Activated T-cell treated with anti-CD3 and anti-CD28 coated beads, Interleukin-2, amount 50 U/mL, for 72 hours (primary cell): Measurements from ENCODE around the gene CAND1. TPM values are rescaled to one million over a fixed set of nuclear protein-coding genes. Genes with fewer than 3 reads are reported as not detected.

Source experiments
- ATAC-seq, 2 donors: fragments of 150-1000 bp; cut with Tn5 transposase; replicated peaks in 1 of 2; 2 replicates each; pipeline ENCODE4 v1.10.0; 2021; ENCODE audit warnings: moderate library complexity in 2 of 2, mild to moderate bottlenecking in 1 of 2
- DNase-seq, 2 donors: peaks; one replicate each; pipeline ENCODE4 v3.0.0; 2021 to 2022; ENCODE audit warnings: mixed read lengths in 1 of 2
- H3K27ac Mint-ChIP-seq: one replicate; pipeline ENCODE4 v1.8.0; 2022; ENCODE audit warnings: mild to moderate bottlenecking, moderate library complexity, mixed read lengths
- H3K27me3 Mint-ChIP-seq: one replicate; pipeline ENCODE4 v1.8.0; 2022; ENCODE audit warnings: low read depth, mixed read lengths
- H3K36me3 Mint-ChIP-seq, 2 donors: one replicate each; pipeline ENCODE4 v1.8.0; 2022; ENCODE audit warnings: mixed read lengths in 2 of 2, mild to moderate bottlenecking in 1 of 2; ENCODE audit not compliant: insufficient read depth in 2 of 2
- H3K4me1 Mint-ChIP-seq: one replicate; pipeline ENCODE4 v1.8.0; 2022; ENCODE audit warnings: low read depth, mixed read lengths
- H3K4me3 Mint-ChIP-seq, 2 donors: one replicate each; pipeline ENCODE4 v1.8.0; 2022; ENCODE audit warnings: mild to moderate bottlenecking in 2 of 2, mixed read lengths in 2 of 2, moderate library complexity in 2 of 2
- H3K9me3 Mint-ChIP-seq, 2 donors: one replicate each; pipeline ENCODE4 v1.8.0; 2022; ENCODE audit warnings: mixed read lengths in 2 of 2
- total RNA-seq, 2 donors: library from RNA; stranded (reverse); gene quantifications; one replicate each; pipeline ENCODE4 v1.2.3, GENCODE V29; 2022

Gene CAND1
- total RNA-seq, 2 donors from 2014 or later, result 134 to 141 TPM

DNA sequence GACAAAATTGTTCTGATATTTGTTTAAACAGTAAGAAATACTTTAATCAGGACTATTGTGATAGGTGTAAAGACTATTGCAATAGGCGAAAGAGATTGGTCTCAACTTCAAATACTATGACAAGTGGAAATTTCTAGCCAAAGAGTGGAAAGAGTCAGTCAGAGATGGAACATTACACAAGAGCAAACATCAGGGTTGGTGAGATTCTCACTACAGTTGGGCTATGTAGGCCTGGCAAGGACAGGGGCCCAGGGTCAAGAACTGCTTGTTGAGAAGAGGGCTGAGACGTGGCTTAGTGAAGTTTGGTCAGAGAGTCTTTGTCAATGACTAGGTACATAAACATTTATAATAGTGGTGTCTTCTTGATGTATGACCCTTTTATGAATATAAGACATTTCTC is 19.4 kb downstream of the CAND1 start:
- peak overlapping the region; percentile 31 for H3K27ac Mint-ChIP-seq
- peak in 1 of 2 donors; percentile 39 for ATAC-seq
- no peak for DNase-seq

DNA sequence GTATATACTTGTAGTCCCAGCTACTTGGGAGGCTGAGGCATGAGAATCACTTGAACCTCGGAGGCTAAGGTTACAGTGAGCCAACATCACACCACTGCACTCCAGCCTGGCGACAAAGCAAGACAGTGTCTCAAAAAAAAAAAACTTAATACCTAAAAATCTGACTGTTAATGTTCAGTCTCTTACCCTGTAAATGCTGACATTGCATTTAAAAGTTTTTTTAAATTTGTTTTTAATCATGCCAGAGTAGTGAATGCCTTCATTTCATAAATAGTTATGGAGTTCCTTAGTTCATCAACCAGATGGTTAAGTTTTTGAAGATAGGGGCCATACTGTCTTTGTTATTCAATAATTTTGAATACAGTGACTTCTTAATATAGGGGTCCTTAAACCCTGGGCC is 21.2 kb downstream of the CAND1 start:
- Mint-ChIP-seq H3K27ac (no peak overlapping the region), H3K4me1 (peaks cover 42% of the 10 kb centered on the region), H3K36me3 (peaks cover 4 to 36% of the 10 kb centered on the region in 2 donors), H3K9me3 (no peaks in the 10 kb centered on the region), H3K27me3 (no peaks in the 10 kb centered on the region), H3K4me3 (no peak overlapping the region)
- no peak for DNase-seq
- ATAC-seq, result no peak

More for the DNA sequence above, 19.4 kb downstream of the CAND1 start:
- Mint-ChIP-seq H3K27me3 (no peaks in the 10 kb centered on the region), H3K36me3 (peaks cover 4 to 35% of the 10 kb centered on the region in 2 donors), H3K4me1 (peaks cover 41% of the 10 kb centered on the region), H3K9me3 (no peaks in the 10 kb centered on the region), H3K4me3 (no peak overlapping the region)

DNA sequence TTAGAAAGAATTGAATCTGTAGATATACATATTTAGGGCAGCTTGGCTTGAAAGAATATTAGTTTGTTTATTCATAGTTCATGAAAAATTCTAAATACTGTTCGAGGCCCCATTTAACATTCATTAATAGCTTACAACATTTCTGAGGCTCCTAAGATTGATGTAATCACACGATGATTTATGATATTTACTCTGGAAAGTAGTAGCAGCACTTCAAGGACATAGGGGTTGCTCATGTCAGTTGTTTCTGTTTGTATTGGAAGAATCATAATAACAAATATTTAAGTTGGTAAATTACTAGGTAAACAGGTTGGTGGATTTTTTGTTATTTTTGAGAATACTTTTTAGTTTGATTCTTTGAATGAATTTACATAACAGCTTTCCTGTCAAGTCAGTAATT is 30.4 kb downstream of the CAND1 start:
- Mint-ChIP-seq H3K27ac (no peak overlapping the region), H3K4me3 (no peak overlapping the region), H3K9me3 (no peaks in the 10 kb centered on the region), H3K36me3 (peaks cover 3 to 43% of the 10 kb centered on the region in 2 donors), H3K27me3 (no peaks in the 10 kb centered on the region), H3K4me1 (peaks cover 14% of the 10 kb centered on the region)
- DNase-seq, result no peak
- ATAC-seq, result no peak

DNA sequence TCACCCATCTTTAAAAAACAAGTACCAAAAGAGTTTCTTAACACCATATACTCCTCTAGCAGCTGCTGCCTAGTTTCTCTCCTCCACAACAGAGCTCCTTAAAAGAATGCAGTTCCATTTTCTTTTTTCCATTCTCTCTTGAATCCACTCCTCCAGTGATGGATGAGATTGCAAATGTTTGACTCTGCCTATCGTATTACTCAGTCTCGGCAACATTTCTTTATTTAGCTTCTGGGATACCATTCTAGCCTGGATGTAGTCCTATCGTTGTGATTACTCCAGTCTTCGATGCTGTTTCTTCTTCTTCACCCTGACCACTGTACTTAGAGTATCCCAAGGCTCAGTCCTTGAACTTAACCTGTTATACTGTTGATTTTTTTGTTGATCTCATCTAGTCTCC is 30.8 kb downstream of the CAND1 start:
- H3K9me3 Mint-ChIP-seq, result no peaks in the 10 kb centered on the region
- H3K36me3 Mint-ChIP-seq, result peaks cover 3 to 39% of the 10 kb centered on the region in 2 donors
- DNase-seq (no peak), ATAC-seq (no peak)
- H3K27ac Mint-ChIP-seq, result no peak overlapping the region
- no peaks in the 10 kb centered on the region for H3K27me3 Mint-ChIP-seq
- no peak overlapping the region for H3K4me3 Mint-ChIP-seq
- peaks cover 14% of the 10 kb centered on the region for H3K4me1 Mint-ChIP-seq

DNA sequence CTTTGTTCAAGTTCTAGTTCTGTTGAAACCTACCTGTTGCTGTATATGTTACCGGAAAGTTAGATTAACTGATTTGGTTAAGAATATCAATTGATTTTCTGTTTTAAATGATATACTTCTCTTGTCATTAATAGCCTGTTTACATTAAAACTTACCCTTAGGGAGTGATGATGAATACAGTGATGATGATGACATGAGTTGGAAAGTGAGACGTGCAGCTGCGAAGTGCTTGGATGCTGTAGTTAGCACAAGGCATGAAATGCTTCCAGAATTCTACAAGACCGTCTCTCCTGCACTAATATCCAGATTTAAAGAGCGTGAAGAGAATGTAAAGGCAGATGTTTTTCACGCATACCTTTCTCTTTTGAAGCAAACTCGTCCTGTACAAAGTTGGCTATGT is 33.0 kb downstream of the CAND1 start:
- no peaks in the 10 kb centered on the region for H3K9me3 Mint-ChIP-seq
- H3K4me3 Mint-ChIP-seq, result no peak overlapping the region
- peaks cover 7 to 33% of the 10 kb centered on the region in 2 donors for H3K36me3 Mint-ChIP-seq
- H3K27me3 Mint-ChIP-seq, result no peaks in the 10 kb centered on the region
- no peak for ATAC-seq
- no peak for DNase-seq
- no peak overlapping the region for H3K27ac Mint-ChIP-seq
- H3K4me1 Mint-ChIP-seq, result peaks cover 6% of the 10 kb centered on the region

DNA sequence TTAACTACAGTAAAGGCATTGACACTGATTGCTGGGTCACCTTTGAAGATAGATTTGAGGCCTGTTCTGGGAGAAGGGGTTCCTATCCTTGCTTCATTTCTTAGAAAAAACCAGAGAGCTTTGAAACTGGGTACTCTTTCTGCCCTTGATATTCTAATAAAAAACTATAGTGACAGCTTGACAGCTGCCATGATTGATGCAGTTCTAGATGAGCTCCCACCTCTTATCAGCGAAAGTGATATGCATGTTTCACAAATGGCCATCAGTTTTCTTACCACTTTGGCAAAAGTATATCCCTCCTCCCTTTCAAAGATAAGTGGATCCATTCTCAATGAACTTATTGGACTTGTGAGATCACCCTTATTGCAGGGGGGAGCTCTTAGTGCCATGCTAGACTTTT is 36.4 kb downstream of the CAND1 start:
- Mint-ChIP-seq H3K27ac (peak overlapping the region; percentile 70), H3K27me3 (no peaks in the 10 kb centered on the region), H3K9me3 (no peaks in the 10 kb centered on the region), H3K36me3 (peaks cover 4 to 28% of the 10 kb centered on the region in 2 donors), H3K4me1 (peaks cover under 1% of the 10 kb centered on the region), H3K4me3 (no peak overlapping the region)
- DNase-seq, result no peak
- ATAC-seq, result no peak

DNA sequence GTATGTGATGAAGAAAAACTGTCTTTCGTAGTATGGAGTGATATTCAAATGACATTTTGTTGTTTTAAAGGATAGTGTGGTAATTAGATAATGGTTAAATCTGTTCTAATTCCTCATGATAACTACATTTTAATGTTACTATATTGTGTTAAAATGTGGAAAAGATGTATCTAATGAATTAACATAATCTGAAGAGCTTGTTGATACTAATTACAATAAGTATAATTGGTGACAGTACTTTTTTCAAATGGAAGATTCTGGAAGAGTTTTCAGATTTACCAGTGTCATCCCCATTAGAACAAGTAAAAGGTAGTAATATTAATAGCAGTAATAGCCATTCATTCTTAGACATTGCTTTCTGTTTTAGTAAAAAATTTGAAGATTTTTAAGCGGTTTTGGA is 37.6 kb downstream of the CAND1 start:
- ATAC-seq (no peak), DNase-seq (no peak)
- Mint-ChIP-seq H3K36me3 (peaks cover 4 to 31% of the 10 kb centered on the region in 2 donors), H3K9me3 (no peaks in the 10 kb centered on the region), H3K4me3 (no peak overlapping the region), H3K4me1 (no peaks in the 10 kb centered on the region), H3K27ac (no peak overlapping the region), H3K27me3 (no peaks in the 10 kb centered on the region)

DNA sequence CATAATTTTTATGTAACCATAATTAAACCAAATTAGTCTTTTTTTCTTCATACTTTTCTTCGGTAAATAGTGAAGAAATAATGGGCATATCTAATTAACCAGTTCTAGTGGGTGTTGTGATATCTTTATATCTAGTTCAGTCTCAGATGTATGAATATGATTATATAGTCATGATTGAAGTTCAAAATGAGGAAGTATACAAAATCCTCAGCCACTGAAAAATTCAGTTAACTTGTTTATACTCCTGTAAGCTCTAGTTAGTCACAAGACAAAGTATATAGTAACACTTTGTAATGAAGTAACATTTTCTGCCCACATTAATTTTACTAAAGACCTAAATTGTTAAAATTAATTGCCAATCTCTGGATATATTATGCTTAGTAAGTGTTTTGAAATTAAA is 46.5 kb downstream of the CAND1 start:
- DNase-seq, result no peak
- no peak overlapping the region for H3K27ac Mint-ChIP-seq
- H3K9me3 Mint-ChIP-seq, result no peaks in the 10 kb centered on the region
- ATAC-seq, result no peak
- H3K4me1 Mint-ChIP-seq, result peaks cover 3% of the 10 kb centered on the region
- peaks cover 10 to 33% of the 10 kb centered on the region in 2 donors for H3K36me3 Mint-ChIP-seq
- H3K27me3 Mint-ChIP-seq, result no peaks in the 10 kb centered on the region
- no peak overlapping the region for H3K4me3 Mint-ChIP-seq

DNA sequence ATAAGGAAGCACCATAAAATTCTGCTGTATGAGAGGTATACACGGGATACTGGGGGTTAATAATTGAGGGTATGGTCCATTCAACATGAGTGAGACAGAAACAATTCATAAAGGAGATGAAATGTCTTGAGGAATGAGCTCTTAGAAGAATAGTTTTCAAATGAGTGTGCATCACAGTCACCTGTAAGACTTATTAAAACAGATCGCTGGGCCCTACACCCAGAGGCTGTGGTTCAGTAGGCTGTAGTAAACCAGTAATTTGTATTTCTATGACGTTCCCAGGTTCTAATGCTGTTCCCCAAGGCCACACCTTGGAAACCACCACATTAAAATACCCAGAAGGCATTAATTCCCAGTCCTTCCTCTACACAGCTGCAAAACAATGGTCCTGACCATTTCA is 49.6 kb downstream of the CAND1 start:
- Mint-ChIP-seq H3K27ac (no peak overlapping the region), H3K4me3 (no peak overlapping the region), H3K9me3 (peaks cover 2 to 4% of the 10 kb centered on the region in 2 donors), H3K4me1 (peaks cover 5% of the 10 kb centered on the region), H3K36me3 (peaks cover 14 to 26% of the 10 kb centered on the region in 2 donors), H3K27me3 (no peaks in the 10 kb centered on the region)
- no peak for ATAC-seq
- DNase-seq, result no peak

DNA sequence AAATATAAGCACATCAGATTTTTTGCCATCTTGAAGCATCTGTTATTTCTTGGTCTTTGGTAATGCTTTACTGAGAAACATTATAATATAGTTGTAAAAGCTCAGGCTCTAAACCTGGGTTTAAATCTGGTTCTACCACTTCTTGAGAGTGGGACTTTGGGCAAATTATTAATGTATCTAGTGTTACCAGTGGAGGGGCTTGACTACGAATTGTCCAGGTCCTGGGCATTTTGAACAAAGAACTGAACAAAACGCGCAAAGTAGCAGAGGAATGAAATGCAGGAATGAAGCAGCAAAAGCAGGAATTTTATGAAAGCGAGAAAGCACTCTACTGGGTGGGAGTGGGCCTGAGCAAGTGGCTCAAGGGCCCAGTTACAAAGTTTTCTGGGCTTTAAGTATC is 50.8 kb downstream of the CAND1 start:
- Mint-ChIP-seq H3K27ac (no peak overlapping the region), H3K27me3 (no peaks in the 10 kb centered on the region), H3K4me1 (peaks cover 5% of the 10 kb centered on the region), H3K36me3 (peaks cover 15 to 20% of the 10 kb centered on the region in 2 donors), H3K4me3 (no peak overlapping the region), H3K9me3 (peaks cover 2 to 6% of the 10 kb centered on the region in 2 donors)
- DNase-seq, result no peak
- ATAC-seq, result no peak

DNA sequence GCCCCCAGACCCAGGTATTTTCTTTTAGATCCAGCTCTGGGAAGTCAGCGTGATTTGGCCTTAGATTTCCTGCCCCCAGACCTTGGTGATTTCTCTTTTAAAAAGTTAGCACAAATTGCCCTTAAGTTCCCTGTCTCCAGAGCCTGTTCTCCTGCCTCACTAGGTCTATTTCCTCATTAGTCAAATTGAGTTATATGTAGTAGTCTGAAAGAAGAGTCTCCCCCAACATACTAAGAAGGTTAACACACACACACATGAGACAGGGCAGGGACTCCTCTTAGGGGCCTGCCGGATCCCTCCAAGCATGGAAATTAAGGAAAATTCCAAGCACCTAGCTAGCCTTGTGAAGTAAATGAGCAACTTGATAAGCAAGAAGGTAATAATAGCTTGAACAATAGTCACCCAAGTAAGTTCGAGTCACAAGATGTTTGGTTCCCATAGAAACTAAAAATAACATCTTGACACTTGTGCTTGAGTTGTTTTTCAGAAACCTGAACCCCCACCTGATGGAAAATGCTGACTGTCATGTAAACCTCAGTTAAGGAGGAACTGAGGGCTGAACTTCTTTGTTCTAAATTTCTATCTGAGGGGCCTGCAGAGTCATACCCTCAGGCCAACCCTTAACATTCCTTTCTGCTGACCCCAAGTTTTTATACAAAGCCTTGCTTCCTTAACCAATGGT is 51.6 kb downstream of the CAND1 start:
- H3K9me3 Mint-ChIP-seq, result peaks cover 3 to 9% of the 10 kb centered on the region in 2 donors
- H3K27ac Mint-ChIP-seq, result peak overlapping the region; percentile 16
- peaks cover 15 to 22% of the 10 kb centered on the region in 2 donors for H3K36me3 Mint-ChIP-seq
- no peaks in the 10 kb centered on the region for H3K27me3 Mint-ChIP-seq
- H3K4me1 Mint-ChIP-seq, result peaks cover 5% of the 10 kb centered on the region
- ATAC-seq, result peak; percentile 26 to 45
- no peak overlapping the region for H3K4me3 Mint-ChIP-seq
- no peak for DNase-seq

DNA sequence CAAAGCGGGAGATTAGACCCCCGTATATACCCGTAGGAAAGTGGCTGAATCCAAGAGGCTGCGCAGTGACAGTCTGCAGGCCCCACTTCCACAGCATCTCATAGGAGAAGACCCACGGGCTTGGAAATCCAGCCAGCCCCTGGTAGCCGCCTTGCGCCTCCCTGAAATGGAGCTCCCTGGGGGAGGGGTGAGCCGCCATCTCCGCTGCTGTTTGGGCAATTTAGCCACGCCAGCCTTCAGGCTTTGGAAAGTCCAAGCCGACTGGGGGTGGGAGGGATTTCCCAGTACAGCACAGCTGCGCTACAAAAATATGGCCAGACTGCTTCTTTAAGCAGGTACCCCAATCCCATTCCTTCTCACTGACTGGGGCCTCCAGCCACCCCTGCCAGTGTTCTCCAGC is 53.4 kb downstream of the CAND1 start:
- no peaks in the 10 kb centered on the region for H3K27me3 Mint-ChIP-seq
- H3K36me3 Mint-ChIP-seq, result peaks cover 14 to 17% of the 10 kb centered on the region in 2 donors
- H3K4me1 Mint-ChIP-seq, result peaks cover 5% of the 10 kb centered on the region
- no peak overlapping the region for H3K27ac Mint-ChIP-seq
- DNase-seq, result no peak
- ATAC-seq, result no peak
- no peak overlapping the region for H3K4me3 Mint-ChIP-seq
- H3K9me3 Mint-ChIP-seq, result peaks cover 3 to 9% of the 10 kb centered on the region in 2 donors

DNA sequence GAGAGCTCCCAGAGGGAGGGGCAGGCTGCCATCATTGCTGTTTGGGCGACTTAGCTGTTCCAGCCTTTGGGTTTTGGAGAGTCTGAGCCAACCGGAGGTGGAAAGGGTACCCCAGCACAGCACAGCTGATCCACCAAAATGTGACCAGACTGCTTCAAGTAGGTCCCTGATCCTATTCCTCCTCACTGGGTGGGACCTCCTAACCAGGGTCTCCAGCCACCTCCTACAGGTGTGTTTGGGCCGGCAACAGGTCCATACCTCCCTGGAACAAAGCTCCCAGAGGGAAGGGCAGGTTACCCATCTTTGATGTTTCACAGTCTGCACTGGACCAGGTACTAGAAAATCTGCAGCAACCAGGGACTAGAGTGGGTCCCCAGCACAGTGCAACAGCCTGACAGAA is 53.8 kb downstream of the CAND1 start:
- ATAC-seq (no peak), DNase-seq (no peak)
- H3K4me1 Mint-ChIP-seq, result peaks cover 5% of the 10 kb centered on the region
- H3K27ac Mint-ChIP-seq, result no peak overlapping the region
- H3K27me3 Mint-ChIP-seq, result no peaks in the 10 kb centered on the region
- H3K36me3 Mint-ChIP-seq, result peaks cover 12 to 15% of the 10 kb centered on the region in 2 donors
- no peak overlapping the region for H3K4me3 Mint-ChIP-seq
- peaks cover 3 to 9% of the 10 kb centered on the region in 2 donors for H3K9me3 Mint-ChIP-seq

DNA sequence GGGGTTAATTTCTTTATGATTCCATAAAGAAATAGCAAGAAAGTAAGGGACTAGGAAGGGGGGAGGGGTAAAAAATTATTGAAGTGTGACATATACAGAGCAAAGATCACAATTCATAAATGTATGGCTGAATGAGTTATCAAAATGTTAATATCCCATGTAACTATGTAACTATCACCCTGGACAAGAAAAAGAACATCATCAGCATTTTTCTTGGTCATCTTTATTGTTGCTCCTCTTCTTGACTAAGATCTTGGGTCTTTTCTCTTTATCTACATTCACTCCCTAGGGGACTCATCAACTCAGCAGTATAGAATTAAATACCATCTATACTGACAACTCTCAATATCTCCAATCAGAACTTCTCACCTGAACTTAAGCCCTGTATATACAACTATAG is 57.5 kb downstream of the CAND1 start:
- peaks cover 4 to 9% of the 10 kb centered on the region in 2 donors for H3K36me3 Mint-ChIP-seq
- no peak for DNase-seq
- H3K4me1 Mint-ChIP-seq, result peaks cover 6% of the 10 kb centered on the region
- H3K27ac Mint-ChIP-seq, result no peak overlapping the region
- no peak overlapping the region for H3K4me3 Mint-ChIP-seq
- no peaks in the 10 kb centered on the region for H3K27me3 Mint-ChIP-seq
- H3K9me3 Mint-ChIP-seq, result peaks cover 3 to 7% of the 10 kb centered on the region in 2 donors
- peak in 1 of 2 donors; percentile 12 for ATAC-seq
